Measurements from ENCODE around the gene ZGPAT.
"Not testable (repeated sequence)": the region's sequence is repeated elsewhere in the genome, so short reads cannot be mapped to it uniquely, and the experiment has no call there.

Gene ZGPAT

DNA sequence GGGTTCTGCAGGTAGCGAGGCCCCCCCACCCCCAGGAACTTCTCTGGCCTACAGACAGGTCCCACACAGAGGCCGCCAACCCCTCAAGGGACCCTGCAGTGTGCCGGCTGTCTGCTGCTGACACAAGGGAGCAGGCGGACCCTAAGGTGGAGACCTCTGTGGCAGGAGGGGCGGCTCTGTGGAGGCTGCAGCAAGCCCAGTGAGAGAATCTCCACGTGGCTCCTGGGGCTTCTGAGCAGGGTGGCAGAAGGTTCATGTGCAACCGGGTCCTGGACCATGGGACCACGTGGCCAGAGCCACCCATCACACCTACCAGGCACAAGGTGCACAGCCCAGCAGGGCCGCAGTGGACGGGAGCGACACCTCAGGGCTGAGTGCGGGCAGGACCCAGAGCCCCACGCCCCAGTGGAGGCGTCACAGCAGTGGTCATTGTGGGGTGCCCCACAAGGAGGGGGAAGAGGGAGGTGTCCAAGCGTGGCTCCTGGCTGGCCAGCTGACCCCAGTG is 4.3 kb upstream of the ZGPAT start:
- no peak for DNase-seq

DNA sequence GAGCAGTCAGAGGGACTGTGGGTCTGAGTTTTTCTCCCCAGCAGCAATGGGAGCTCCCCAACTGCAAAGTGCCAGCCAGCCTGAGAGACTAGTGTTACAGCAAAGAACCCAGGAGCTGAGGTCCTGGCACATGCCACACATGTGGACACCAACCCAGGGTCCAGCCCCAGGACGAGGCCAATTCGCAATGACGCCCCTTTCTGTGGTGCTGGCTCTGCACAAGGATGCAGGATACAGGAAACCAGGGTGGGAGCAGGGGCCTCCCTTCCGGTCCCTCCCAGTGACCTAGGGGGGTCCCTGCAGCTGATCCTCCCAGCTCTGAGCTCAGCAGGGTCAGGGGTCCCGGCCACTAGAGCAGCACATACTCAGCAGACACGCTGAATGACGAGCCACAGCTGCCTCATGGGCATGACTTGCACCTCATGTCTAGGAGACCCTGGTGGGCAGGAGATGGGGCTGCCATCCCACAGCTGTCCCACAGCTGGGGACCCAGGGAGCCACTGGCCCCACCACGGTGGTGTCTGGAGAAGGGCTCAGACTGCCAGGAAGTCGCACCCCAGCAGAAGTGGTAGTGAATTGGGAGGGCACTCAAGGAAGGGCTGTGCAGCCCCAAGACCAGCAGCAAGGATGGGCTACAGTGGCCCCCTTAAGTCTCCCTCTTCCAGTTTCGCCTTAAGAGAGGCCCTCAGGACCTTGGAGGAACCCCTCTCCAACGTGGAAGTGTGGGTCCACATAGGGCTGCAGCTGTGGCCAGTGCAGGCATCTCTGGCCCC is 3.7 kb upstream of the ZGPAT start:
- DNase-seq, result no peak

- no peak for DNase-seq
Measured at GRCh38 chr20:63704749-63705117, 3.1 kb upstream of the ZGPAT start.

DNA sequence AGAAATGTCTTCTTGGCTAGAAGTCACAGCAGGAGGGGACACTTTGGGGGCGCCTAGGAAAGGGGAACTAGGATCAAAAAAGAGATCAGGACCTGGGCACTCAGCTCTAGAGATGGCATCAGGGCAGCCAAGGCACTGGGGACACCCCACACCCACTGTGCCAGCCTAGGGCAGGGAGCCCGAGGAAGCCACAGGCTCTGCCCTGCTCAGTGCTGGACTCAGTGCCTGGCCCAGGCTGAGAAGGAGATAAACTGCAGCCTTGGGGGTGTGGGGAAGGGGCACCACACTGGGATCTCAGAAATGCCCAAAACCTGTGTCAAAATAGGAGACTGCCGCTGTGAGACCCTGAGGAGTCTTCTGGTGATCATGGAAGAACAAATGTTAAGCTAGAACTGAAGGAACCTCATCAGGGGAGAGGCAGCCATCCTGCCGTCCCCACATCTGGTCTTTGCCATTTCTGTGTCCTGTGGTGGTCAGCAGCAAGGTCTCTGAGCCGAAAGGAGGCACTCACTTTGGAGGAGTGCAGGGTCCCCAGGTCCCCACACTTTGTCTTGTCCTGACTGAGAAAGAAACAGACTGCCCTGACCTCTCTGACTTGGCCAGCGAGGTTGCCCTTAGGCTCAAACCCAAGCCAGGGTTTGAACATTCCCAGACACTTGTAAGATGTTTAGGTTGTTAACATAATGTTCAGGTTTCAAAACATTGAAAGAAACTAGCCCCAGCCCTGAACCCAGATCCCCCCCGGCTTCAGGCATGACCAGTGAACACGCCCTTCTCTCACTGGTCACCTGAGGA is 2.4 kb upstream of the ZGPAT start:
- DNase-seq, result no peak

DNA sequence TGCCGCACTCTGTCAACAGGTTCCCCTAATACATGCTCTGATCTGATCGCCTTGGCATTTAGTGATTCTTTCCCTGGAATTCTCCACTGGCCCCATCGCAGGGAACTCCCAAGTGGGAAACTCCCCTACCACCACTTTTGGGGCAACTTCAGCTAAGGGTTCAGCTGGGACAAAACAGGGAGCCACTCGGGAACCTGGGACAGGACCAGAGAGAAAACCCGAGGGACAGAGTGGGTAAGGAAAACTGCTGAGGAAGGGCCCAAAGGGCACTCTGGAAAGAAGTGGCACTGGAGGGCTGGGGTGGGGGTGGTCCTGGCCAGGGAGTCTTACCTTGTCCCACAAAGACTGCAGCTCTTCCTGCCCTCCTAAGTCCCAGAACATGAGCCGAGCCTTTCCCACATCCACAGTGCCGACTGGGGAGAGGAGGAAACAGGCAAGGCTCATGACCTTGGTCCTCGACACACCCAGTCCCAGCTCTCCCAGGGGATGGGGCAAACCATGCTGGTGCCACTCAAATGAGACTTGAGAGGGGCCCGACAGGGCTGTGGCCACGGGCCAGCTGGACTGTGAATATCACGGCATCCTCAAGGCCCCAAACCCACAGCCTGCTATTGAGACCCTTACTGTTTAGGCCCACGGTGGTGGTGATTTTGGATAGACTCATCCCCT is 1.7 kb upstream of the ZGPAT start:
- DNase-seq, result no peak

DNA sequence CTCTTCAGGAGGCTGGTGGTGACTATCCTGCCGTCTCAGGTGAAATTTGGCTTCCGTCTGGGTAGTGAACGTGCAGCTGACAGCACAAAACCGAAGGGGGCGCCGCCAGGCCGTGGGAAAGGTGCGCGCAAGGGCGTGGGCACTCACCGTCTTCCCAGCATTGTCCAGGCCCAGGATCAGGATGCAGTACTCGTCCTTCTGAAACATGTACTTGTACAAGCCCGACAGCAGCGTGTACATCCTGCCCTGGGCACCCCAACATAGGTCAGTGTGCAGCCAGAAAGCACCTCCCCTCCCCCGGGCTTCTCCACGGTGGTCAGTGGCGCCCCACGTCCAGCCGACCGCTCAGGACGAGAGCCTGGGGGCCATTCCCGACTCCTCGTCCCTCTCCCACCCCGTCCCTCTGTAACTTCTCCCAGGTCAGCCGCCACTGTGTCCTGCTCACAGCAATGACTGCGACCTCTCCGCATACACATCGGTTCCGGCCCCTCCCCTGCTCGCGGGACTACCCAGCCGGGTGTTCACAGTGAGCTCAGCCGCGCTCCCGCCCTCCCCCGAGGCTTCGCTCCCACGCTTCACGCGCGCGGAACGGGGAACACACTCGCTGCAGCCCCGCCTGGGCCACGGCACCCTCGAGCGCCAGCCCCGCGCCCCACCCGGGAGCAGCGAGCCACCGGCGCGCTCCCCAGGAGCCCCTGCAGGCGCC is 834 bp upstream of the ZGPAT start:
- no peak for DNase-seq

GRCh38 chr20:63708301-63709148 is 686 bp downstream of the ZGPAT start:
- no peak for DNase-seq

GRCh38 chr20:63709149-63709527 is 1.3 kb downstream of the ZGPAT start:
- DNase-seq, result no peak

- no peak for DNase-seq
Measured at GRCh38 chr20:63711085-63711645, 3.3 kb downstream of the ZGPAT start.

GRCh38 chr20:63712191-63712590 is 4.4 kb downstream of the ZGPAT start:
- no peak for DNase-seq

DNA sequence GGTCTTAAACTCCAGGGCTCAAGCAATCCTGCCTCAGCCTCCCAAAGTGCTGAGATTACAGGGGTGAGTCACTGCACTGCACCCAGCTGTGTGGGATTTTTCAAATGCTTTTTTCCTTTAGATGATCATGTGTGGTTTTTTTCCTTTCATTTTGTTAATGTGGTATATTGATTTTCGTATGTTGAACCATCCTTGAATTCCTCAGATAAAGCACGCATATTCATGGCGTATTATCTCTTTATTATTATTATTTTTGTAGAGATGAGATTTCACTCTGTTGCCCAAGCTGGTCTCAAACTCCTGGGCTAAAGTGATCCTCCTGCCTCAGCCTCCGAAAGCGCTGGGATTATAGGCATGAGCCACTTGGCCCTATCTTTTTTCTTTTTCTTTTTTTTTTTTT is 7.0 kb downstream of the ZGPAT start:
- no peak for DNase-seq

DNA sequence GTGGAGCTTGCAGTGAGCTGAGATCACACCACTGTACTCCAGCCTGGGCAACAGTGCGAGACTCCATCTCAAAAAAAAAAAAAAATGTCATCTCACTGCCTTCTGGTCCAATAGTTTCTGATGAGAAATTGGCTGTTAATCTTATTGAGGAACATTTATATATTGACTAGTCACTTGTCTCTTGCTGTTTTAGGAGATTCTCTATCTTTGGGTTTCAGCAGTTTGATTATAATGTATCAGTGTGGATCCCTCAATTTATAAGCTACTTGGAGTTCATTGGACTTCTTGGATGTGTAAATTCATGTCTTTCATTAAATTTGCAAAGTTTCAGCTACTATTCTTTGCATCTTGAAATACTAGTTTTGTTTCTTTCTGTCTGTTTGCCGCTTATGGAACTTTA is 11.2 kb downstream of the ZGPAT start:
- DNase-seq, result no peak

GRCh38 chr20:63722967-63723622 is 15.3 kb downstream of the ZGPAT start:
- not testable (repeated sequence) for DNase-seq

DNA sequence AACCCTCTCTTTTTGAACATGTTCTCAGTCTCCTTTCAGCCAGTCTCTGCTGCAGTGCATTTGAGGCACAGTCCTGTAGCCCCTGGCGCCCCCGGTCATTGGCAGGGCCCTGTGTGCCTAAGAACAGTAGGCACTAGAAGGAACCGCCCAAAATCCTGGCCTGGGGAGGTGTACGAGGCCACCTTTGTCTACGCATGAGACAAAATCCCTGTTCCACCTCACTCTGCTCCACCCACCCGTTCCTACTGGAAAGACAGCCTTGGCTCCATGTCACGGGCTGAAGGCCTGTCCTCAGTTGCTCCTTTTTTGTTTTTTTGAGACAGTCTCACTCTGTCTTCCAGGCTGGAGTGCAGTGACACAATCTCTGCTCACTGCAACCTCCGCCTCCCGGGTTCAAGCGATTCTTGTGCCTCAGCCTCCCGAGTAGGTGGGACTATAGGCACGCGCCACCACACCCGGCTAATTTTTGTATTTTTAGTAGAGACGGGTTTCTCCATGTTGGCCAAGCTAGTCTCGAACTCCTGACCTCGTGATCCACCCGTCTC is 22.4 kb downstream of the ZGPAT start:
- DNase-seq, result not testable (repeated sequence)

GRCh38 chr20:63731410-63731809 is 23.6 kb downstream of the ZGPAT start:
- no peak for DNase-seq

DNA sequence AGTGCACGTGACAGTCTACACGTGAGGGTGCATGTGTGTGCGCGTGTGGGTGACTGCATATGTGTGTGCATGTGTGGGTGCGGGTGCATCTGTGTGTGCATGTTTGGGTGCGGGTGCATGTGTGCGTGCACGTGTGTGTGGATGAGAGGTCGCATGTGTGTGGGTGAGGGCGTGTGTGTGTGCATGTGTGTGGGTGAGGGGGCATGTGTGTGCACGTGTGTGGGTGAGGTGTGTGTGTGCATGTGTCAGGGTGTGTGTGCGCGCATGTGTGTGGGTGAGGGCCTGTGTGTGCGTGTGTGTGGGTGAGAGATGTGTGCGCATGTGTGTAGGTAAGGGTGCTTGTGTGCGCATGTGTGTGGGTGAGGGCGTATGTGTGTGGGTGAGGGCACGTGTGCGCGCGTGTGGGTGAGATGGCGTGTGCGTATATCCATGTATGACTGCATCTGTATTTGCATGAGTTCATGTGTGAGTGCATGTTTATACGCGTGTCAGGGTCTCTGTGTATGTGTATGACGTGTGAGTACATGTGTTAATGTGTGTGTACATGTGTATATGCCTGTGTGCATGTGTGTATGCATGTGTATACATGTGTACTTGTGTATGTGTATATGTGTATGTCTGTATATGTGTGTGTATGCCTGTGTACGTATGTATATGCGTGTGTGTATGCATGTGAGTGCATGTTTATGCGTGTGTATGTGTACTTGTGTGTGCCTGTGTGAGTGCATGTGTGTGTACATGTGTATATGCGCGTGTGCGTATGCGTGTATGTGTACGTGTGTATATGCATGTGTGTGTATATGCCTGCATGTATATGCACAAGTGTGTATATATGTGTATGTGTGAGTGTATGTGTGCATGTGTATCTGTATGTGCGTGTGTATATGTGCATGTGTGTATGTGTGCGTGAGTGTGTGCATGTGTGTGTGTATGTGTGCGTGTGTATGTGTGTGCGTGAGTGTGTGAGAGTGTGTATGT is 24.6 kb downstream of the ZGPAT start:
- DNase-seq, result no peak

DNA sequence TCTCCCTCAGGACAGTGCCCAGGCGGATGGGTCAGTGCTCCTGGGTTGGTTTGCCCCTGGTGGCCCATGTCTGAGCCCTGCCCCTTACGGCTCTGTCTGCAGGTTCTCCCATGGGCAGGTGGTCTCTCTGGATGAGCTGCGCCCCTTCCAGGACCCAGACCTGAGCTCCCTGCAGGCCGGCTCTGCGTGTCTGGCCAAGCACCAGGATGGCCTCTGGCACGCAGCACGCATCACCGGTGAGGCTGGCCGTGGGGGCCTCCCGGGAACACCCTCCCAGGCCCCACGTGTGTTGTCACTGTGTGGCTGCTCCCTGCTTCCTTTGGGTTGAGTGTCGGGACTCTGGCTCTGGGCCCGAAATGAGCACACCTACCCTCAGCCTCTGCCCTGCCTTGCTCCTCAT is 25.3 kb downstream of the ZGPAT start:
- no peak for DNase-seq

GRCh38 chr20:63733579-63734081 is 25.8 kb downstream of the ZGPAT start:
- no peak for DNase-seq
